H1 (cell line): ENCODE data around the gene JPH2. TPM values are rescaled to one million over a fixed set of nuclear protein-coding genes. Genes with fewer than 3 reads are reported as not detected.

Experiments used
- CTCF ChIA-PET: fragments of 300-600 bp; sonication (Branson Sonifier 250); formaldehyde crosslinking; loops from one replicate; lab custom pipeline; 2021; ENCODE audit not compliant: partially characterized antibody; lab: Charles Lee
- POLR2A ChIA-PET: fragments of 300-600 bp; sonication (Branson Sonifier 250); formaldehyde crosslinking; loops from one replicate; lab custom pipeline; 2021; ENCODE audit warnings: inconsistent platforms; ENCODE audit not compliant: partially characterized antibody; lab: Charles Lee
- DNase-seq, 2 experiments: peaks; one replicate each; pipeline versions ENCODE4 v3.0.0 to v3.0.0-alpha.2; 2010 to 2022; ENCODE audit warnings: low spot score in 2 of 2, low read depth in 1 of 2, mixed read lengths in 1 of 2
- FAIRE-seq: peaks from 2 replicates; lab custom pipeline; 2011; peaks lifted over from hg19 to GRCh38; lab: Jason Lieb, UNC
- H2AFZ ChIP-seq: 2 replicates; pipeline ENCODE4 v1.8.1; 2012; ENCODE audit warnings: low read length, inconsistent platforms
- H2AK5ac ChIP-seq: 2 replicates; pipeline ENCODE4 v1.6.1; 2013; ENCODE audit warnings: low read depth, low read length
- H2BK120ac ChIP-seq: replicated peaks from 2 replicates; pipeline ENCODE3; 2013; ENCODE audit warnings: low read depth, low read length, inconsistent platforms
- H2BK12ac ChIP-seq: 2 replicates; pipeline ENCODE4 v1.6.1; 2013; ENCODE audit warnings: low read depth, low read length
- H2BK15ac ChIP-seq: 2 replicates; pipeline ENCODE4 v1.6.1; 2013; ENCODE audit warnings: low read length
- H2BK20ac ChIP-seq: 2 replicates; pipeline ENCODE4 v1.6.1; 2013; ENCODE audit warnings: low read length
- H2BK5ac ChIP-seq: 2 replicates; pipeline ENCODE4 v1.6.1; 2013; ENCODE audit warnings: low read depth, low read length
- H3K14ac ChIP-seq: 2 replicates; pipeline ENCODE4 v1.6.1; 2013; ENCODE audit warnings: inconsistent platforms; ENCODE audit not compliant: insufficient read length
- H3K18ac ChIP-seq: 2 replicates; pipeline ENCODE4 v1.6.1; 2013; ENCODE audit warnings: low read length; ENCODE audit errors: extremely low read depth
- H3K23ac ChIP-seq: 2 replicates; pipeline ENCODE4 v1.6.1; 2013; ENCODE audit warnings: inconsistent platforms; ENCODE audit not compliant: insufficient read length
- H3K23me2 ChIP-seq: 2 replicates; pipeline ENCODE4 v1.6.1; 2013; ENCODE audit warnings: low read depth, low read length
- H3K27ac ChIP-seq: 2 replicates; pipeline ENCODE4 v1.6.1; 2011; ENCODE audit warnings: low read depth, low read length, inconsistent platforms
- H3K27me3 ChIP-seq, 4 experiments: replicated peaks in 1 of 4; 1 replicate in 1 of 4; 2 replicates in 3 of 4; pipeline versions ENCODE4 v1.6.1 to v1.8.1; 2011 to 2013; ENCODE audit warnings: low read length in 3 of 4, mild to moderate bottlenecking in 3 of 4, inconsistent platforms in 2 of 4, mixed read lengths in 2 of 4, moderate library complexity in 1 of 4; ENCODE audit not compliant: control insufficient read depth in 3 of 4, insufficient read depth in 3 of 4; ENCODE audit errors: extremely low read depth in 1 of 4
- H3K36me3 ChIP-seq, 4 experiments: 2 replicates each; pipeline versions ENCODE4 v1.6.1 to v1.8.1; 2011 to 2013; ENCODE audit warnings: mild to moderate bottlenecking in 4 of 4, low read length in 3 of 4, moderate library complexity in 2 of 4, control low read depth in 1 of 4, inconsistent platforms in 1 of 4; ENCODE audit not compliant: insufficient read depth in 4 of 4, control insufficient read depth in 2 of 4
- H3K4ac ChIP-seq: replicated peaks from 2 replicates; pipeline ENCODE3; 2013; ENCODE audit warnings: low read length, low read depth, mixed read lengths, inconsistent platforms; ENCODE audit not compliant: insufficient read length
- H3K4me1 ChIP-seq, 4 experiments: replicated peaks in 1 of 4; 1 replicate in 1 of 4; 2 replicates in 3 of 4; pipeline versions ENCODE4 v1.6.1 to v1.8.1; 2011 to 2013; ENCODE audit warnings: low read length in 3 of 4, inconsistent platforms in 2 of 4, mixed read lengths in 1 of 4; ENCODE audit not compliant: insufficient read depth in 4 of 4, control insufficient read depth in 3 of 4
- H3K4me2 ChIP-seq, 2 experiments: 2 replicates each; pipeline versions ENCODE4 v1.6.1 to v1.8.1; 2011 to 2013; ENCODE audit warnings: low read depth in 2 of 2, low read length in 2 of 2, control low read depth in 1 of 2, inconsistent platforms in 1 of 2, mild to moderate bottlenecking in 1 of 2; ENCODE audit not compliant: insufficient read depth in 1 of 2
- H3K4me3 ChIP-seq, 4 experiments: fragments of 200-600, 300-600 bp in 1 of 4; sonication (generic), shearing (Covaris generic), sonication (Bioruptor Twin) in 1 of 4; 2 replicates each; pipeline versions ENCODE4 v1.5.1 to v1.8.1; 2011 to 2016; ENCODE audit warnings: low read length in 4 of 4, low read depth in 3 of 4, control low read depth in 2 of 4, inconsistent platforms in 2 of 4, mild to moderate bottlenecking in 2 of 4, mixed read lengths in 1 of 4, moderate library complexity in 1 of 4; ENCODE audit not compliant: insufficient read depth in 2 of 4; ENCODE audit errors: extremely low read depth in 1 of 4
- H3K56ac ChIP-seq: replicated peaks from 2 replicates; pipeline ENCODE3; 2013; ENCODE audit warnings: low read depth, mild to moderate bottlenecking, mixed read lengths, low read length, inconsistent platforms; ENCODE audit not compliant: insufficient read length
- H3K79me1 ChIP-seq: 2 replicates; pipeline ENCODE4 v1.6.1; 2013; ENCODE audit warnings: low read depth, low read length, control low read depth
- H3K79me2 ChIP-seq, 2 experiments: 2 replicates each; pipeline versions ENCODE4 v1.6.1 to v1.8.1; 2012 to 2013; ENCODE audit warnings: low read length in 2 of 2, mild to moderate bottlenecking in 2 of 2, inconsistent platforms in 1 of 2; ENCODE audit not compliant: insufficient read depth in 2 of 2, control insufficient read depth in 1 of 2
- H3K9ac ChIP-seq, 4 experiments: replicated peaks in 1 of 4; 1 replicate in 1 of 4; 2 replicates in 3 of 4; pipeline versions ENCODE4 v1.6.1 to v1.8.1; 2011 to 2013; ENCODE audit warnings: low read depth in 3 of 4, low read length in 3 of 4, control low read depth in 2 of 4, mild to moderate bottlenecking in 2 of 4, moderate library complexity in 2 of 4, inconsistent platforms in 1 of 4; ENCODE audit errors: extremely low read depth in 1 of 4
- H3K9me3 ChIP-seq, 2 experiments: 2 replicates each; pipeline versions ENCODE4 v1.6.1 to v1.8.1; 2012 to 2013; ENCODE audit warnings: mild to moderate bottlenecking in 2 of 2, moderate library complexity in 2 of 2, control low read depth in 1 of 2, inconsistent platforms in 1 of 2, low read depth in 1 of 2, low read length in 1 of 2, mixed read lengths in 1 of 2; ENCODE audit not compliant: insufficient read depth in 2 of 2
- H4K20me1 ChIP-seq, 2 experiments: replicated peaks in 1 of 2; 2 replicates each; pipeline versions ENCODE3 to v1.8.1; 2011 to 2013; ENCODE audit warnings: inconsistent platforms in 2 of 2, low read length in 2 of 2, mild to moderate bottlenecking in 1 of 2; ENCODE audit not compliant: insufficient read depth in 2 of 2, control insufficient read depth in 1 of 2
- H4K5ac ChIP-seq: 2 replicates; pipeline ENCODE4 v1.6.1; 2013; ENCODE audit warnings: low read length, low read depth, mixed read lengths, inconsistent platforms; ENCODE audit not compliant: insufficient read length
- H4K8ac ChIP-seq: 2 replicates; pipeline ENCODE4 v1.8.0; 2013; ENCODE audit warnings: mild to moderate bottlenecking, moderate library complexity, low read length, inconsistent platforms; ENCODE audit not compliant: insufficient read depth; ENCODE audit errors: extremely low read depth
- H4K91ac ChIP-seq: replicated peaks from 2 replicates; pipeline ENCODE3; 2013; ENCODE audit warnings: low read length, mixed read lengths, inconsistent platforms; ENCODE audit not compliant: insufficient read length
- ATF3 ChIP-seq: IDR thresholded peaks from 2 replicates; pipeline ENCODE4 v1.6.1; 2011; ENCODE audit warnings: low read depth, mild to moderate bottlenecking, low read length; ENCODE audit not compliant: insufficient read depth
- CHD1 ChIP-seq: IDR thresholded peaks from 2 replicates; pipeline ENCODE4 v1.6.1; 2012; ENCODE audit warnings: low read depth, low read length, improper control_type of control experiment
- CTBP2 ChIP-seq: IDR thresholded peaks from 2 replicates; pipeline ENCODE4 v1.7.0; 2011; ENCODE audit warnings: borderline replicate concordance, mild to moderate bottlenecking, moderate library complexity, mixed read lengths, low read length; ENCODE audit not compliant: insufficient read depth, insufficient read length
- GABPA ChIP-seq: IDR thresholded peaks from 2 replicates; pipeline ENCODE4 v1.6.1; 2011; ENCODE audit warnings: mild to moderate bottlenecking, low read length, moderate library complexity, borderline replicate concordance; ENCODE audit not compliant: insufficient read depth
- GTF2F1 ChIP-seq: IDR thresholded peaks from 2 replicates; pipeline ENCODE4 v1.6.1; 2012; ENCODE audit warnings: low read depth, low read length, improper control_type of control experiment, borderline replicate concordance
- HDAC6 ChIP-seq: IDR thresholded peaks from one replicate; pipeline ENCODE4 v1.7.1; 2012; ENCODE audit warnings: low read depth, mild to moderate bottlenecking, inconsistent platforms, low read length, moderate library complexity
- JUN ChIP-seq: IDR thresholded peaks from 2 replicates; pipeline ENCODE4 v1.6.1; 2011; ENCODE audit warnings: low read depth, mild to moderate bottlenecking, improper control_type of control experiment, low read length
- KDM5A ChIP-seq: fragments of 200-600 bp; IDR thresholded peaks from 2 replicates; pipeline ENCODE4 v1.7.1; 2012; ENCODE audit warnings: mild to moderate bottlenecking, low read length, inconsistent platforms, mixed read lengths
- RBBP5 ChIP-seq: IDR thresholded peaks from 2 replicates; pipeline ENCODE4 v1.7.1; 2012; ENCODE audit warnings: low read depth, mild to moderate bottlenecking, inconsistent platforms, low read length, moderate library complexity, borderline replicate concordance
- RNF2 ChIP-seq: fragments of 200-900, 300-1000 bp; sonication (generic); IDR thresholded peaks from 2 replicates; pipeline ENCODE4 v1.7.1; 2016; ENCODE audit warnings: borderline replicate concordance, low read depth, mild to moderate bottlenecking, antibody characterized with exemption, low read length; ENCODE audit not compliant: poor library complexity, severe bottlenecking; ENCODE audit errors: missing control alignments
- SIX5 ChIP-seq: IDR thresholded peaks from 2 replicates; pipeline ENCODE4 v1.6.1; 2011; ENCODE audit warnings: mild to moderate bottlenecking, low read depth, low read length
- SP2 ChIP-seq: IDR thresholded peaks from 2 replicates; pipeline ENCODE4 v1.6.1; 2012; ENCODE audit warnings: mild to moderate bottlenecking, low read length, inconsistent platforms
- SUZ12 ChIP-seq: fragments of 200-600 bp; sonication (generic); IDR thresholded peaks from 2 replicates; pipeline ENCODE4 v1.6.1; 2012; ENCODE audit warnings: mild to moderate bottlenecking, inconsistent platforms, low read length, moderate library complexity, mixed read lengths
- TBP ChIP-seq: IDR thresholded peaks from 2 replicates; pipeline ENCODE4 v1.6.1; 2011; ENCODE audit warnings: low read depth, low read length, improper control_type of control experiment
- WGBS, 2 experiments: shearing (Covaris generic) in 1 of 2; methylation state at CpG; one replicate each; pipeline versions ENCODE4 v1.1.6 to v1.1.7; 2013 to 2015; ENCODE audit warnings: low lambda C conversion rate in 2 of 2, mixed read lengths in 2 of 2, inconsistent platforms in 1 of 2, low coverage in 1 of 2, missing lambda C conversion rate in 1 of 2; ENCODE audit not compliant: insufficient replicate concordance in 2 of 2, insufficient coverage in 1 of 2, insufficient read length in 1 of 2; ENCODE audit errors: extremely low coverage in 1 of 2, missing lambda C conversion rate in 1 of 2; 5-methylcytosine and 5-hydroxymethylcytosine counted together
- polyA plus RNA-seq, 7 experiments: library from polyadenylated mRNA; depleted of rRNA in 3 of 7; stranded (reverse) in 5 of 7; unstranded in 2 of 7; fragments of >200 nt in 5 of 7; fragments of 200-250 nt in 2 of 7; gene quantifications; 1 replicate in 5 of 7; 2 replicates in 1 of 7; 4 replicates in 1 of 7; pipeline versions ENCODE4 v1.2.1 to v1.2.3, GENCODE V29; 2011 to 2013; ENCODE audit warnings: missing spikeins in 2 of 7, mixed read lengths in 2 of 7
- total RNA-seq: library from RNA; stranded (reverse); fragmentation: NEBNext Ultra II Directional; extraction: Animal tissue kit (Norgen Biotek cat#: 25700); gene quantifications from 2 replicates; pipeline ENCODE4 v1.2.1, GENCODE V29; 2021

Gene JPH2
- total and polyA plus RNA-seq, 2 of the 8 experiments (the other 6 are each of a cell fraction or from before 2014, with no cell fraction given), result 0.59 to 1.3 TPM

DNA sequence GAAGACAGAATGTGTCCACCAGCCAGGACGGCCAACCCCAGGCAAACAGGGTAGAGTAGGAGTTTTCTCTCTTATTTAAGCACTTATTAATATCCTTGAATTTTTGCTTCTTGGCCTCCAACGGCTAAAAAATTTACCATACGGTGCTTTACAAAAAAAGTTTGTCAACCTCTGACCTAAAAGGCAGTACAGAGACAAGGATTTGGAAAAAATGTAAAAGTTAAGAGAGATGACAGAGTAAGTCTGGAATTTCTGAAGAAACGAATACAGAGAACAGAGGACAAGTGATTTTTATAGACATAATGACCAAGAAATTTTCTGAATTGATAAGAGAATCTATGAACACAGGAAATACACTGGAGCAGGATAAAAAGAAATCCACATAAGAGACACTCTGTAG, 13.4 kb upstream of the JPH2 start:
- H3K56ac ChIP-seq, result no peak overlapping the region
- H4K91ac ChIP-seq, result no peak overlapping the region
- no peak overlapping the region for H2BK120ac ChIP-seq
- no peak for FAIRE-seq
- H3K18ac ChIP-seq, result no peak overlapping the region
- no peak overlapping the region for H2BK20ac ChIP-seq
- H2BK15ac ChIP-seq, result no peak overlapping the region
- H2BK5ac ChIP-seq, result no peak overlapping the region
- no peaks in the 10 kb centered on the region for H3K27me3 ChIP-seq
- H3K9ac ChIP-seq, result no peak overlapping the region
- peaks cover 4 to 7% of the 10 kb centered on the region in 2 experiments for H4K20me1 ChIP-seq
- no peak overlapping the region for H3K4me3 ChIP-seq
- no peak overlapping the region for H4K5ac ChIP-seq
- H3K9me3 ChIP-seq, result no peaks in the 10 kb centered on the region
- H3K4ac ChIP-seq, result no peak overlapping the region
- no peak overlapping the region for H3K14ac ChIP-seq
- DNase-seq, result no peak
- POLR2A ChIA-PET, result no interaction called here
- no peak overlapping the region for H3K23ac ChIP-seq
- no peaks in the 10 kb centered on the region; the same call in 1 of the 2 replicates for H3K79me1 ChIP-seq
- no peak overlapping the region for H3K4me2 ChIP-seq
- no peak overlapping the region for H2AK5ac ChIP-seq
- CTCF ChIA-PET, result interaction anchor here (1.3 kb wide), 1 partner anchor 11 kb away, joined by 3 read pairs; no protein-coding TSS in a partner anchor
- peaks cover 10 to 76% (median 44%) of the 10 kb centered on the region in 4 experiments for H3K36me3 ChIP-seq
- WGBS, 2 experiments, result 88% methylated on average over 4 of the region's 4 CpGs; no CpG with 5 or more reads in 1 of the 2 experiments
- H3K4me1 ChIP-seq, result no peaks in the 10 kb centered on the region
- H4K8ac ChIP-seq, result no peak overlapping the region
- no peak overlapping the region for H2BK12ac ChIP-seq
- no peaks in the 10 kb centered on the region for H3K23me2 ChIP-seq
- peaks cover 0 to 31% of the 10 kb centered on the region in 2 experiments; a peak in 2 of 4 replicates for H3K79me2 ChIP-seq
- H3K27ac ChIP-seq, result no peak overlapping the region
- no peak overlapping the region for H2AFZ ChIP-seq
- TF ChIP-seq ATF3 (no peak), RNF2 (no peak), SIX5 (no peak), GABPA (no peak), KDM5A (no peak), SUZ12 (no peak), CTBP2 (no peak), TBP (no peak), GTF2F1 (no peak), SP2 (no peak), HDAC6 (no peak), JUN (no peak), CHD1 (no peak), RBBP5 (no peak)
